GM10248 (cell line): ENCODE results near the gene CEPT1.

Experiments
- CTCF ChIA-PET: fragments of 300-600 bp; sonication (Branson Sonifier 250); formaldehyde crosslinking; extraction: SDS; loops from one replicate; lab custom pipeline; 2021; ENCODE audit warnings: antibody characterized with exemption; lab: Yijun Ruan, JAX
- POLR2A ChIA-PET: fragments of 350-650 bp; sonication (Branson Sonifier 250); formaldehyde crosslinking; extraction: SDS; loops from one replicate; lab custom pipeline; 2020; ENCODE audit warnings: antibody characterized with exemption; lab: Yijun Ruan, JAX
- DNase-seq: peaks from one replicate; pipeline ENCODE4 v3.0.0; 2012; ENCODE audit errors: extremely low spot score
- CTCF ChIP-seq: IDR thresholded peaks from 2 replicates; pipeline ENCODE4 v1.5.1; 2012; ENCODE audit warnings: mild to moderate bottlenecking, low read depth; ENCODE audit errors: extremely low read depth, missing control alignments, control extremely low read depth

Gene CEPT1

GRCh38 chr1:111193712-111194480 lies 53.9 kb downstream of the CEPT1 start:
- DNase-seq: no peak
- TF ChIP-seq CTCF: no peak
- ChIA-PET POLR2A (no interaction called here), CTCF (interaction anchor here (1.4 to 12.7 kb wide), 2 partner anchors 25 to 138 kb away, joined by 4 to 158 read pairs; no protein-coding TSS in a partner anchor)

GRCh38 chr1:111195002-111195684 lies 55.1 kb downstream of the CEPT1 start:
- TF ChIP-seq CTCF: no peak
- ChIA-PET POLR2A (no interaction called here), CTCF (interaction anchor here (0.9 to 12.7 kb wide), 5 partner anchors 8 to 164 kb away, joined by 3 to 158 read pairs (median 5); no protein-coding TSS in a partner anchor)
- no peak for DNase-seq

- no peak for TF ChIP-seq CTCF
- DNase-seq: no peak
Observed at GRCh38 chr1:111196213-111196612, 56.2 kb downstream of the CEPT1 start.

GRCh38 chr1:111197598-111198284 lies 57.7 kb downstream of the CEPT1 start:
- POLR2A ChIA-PET: interaction anchor here (0.8 kb wide), 1 partner anchor 17 kb away, joined by 3 read pairs; no protein-coding TSS in a partner anchor
- TF ChIP-seq CTCF: peak; percentile 61
- CTCF ChIA-PET: interaction anchor here (0.6 to 12.7 kb wide), 14 partner anchors 10 to 572 kb away, joined by 3 to 158 read pairs (median 4); no protein-coding TSS in a partner anchor
- DNase-seq: no peak

More at GRCh38 chr1:111196213-111196612, 56.2 kb downstream of the CEPT1 start:
- ChIA-PET CTCF (interaction anchor here (0.9 to 12.7 kb wide), 6 partner anchors 9 to 165 kb away, joined by 3 to 158 read pairs (median 4); no protein-coding TSS in a partner anchor), POLR2A (no interaction called here)

- CTCF ChIA-PET: interaction anchor here (0.8 to 12.7 kb wide), 17 partner anchors 9 to 571 kb away, joined by 3 to 158 read pairs (median 4); no protein-coding TSS in a partner anchor
- TF ChIP-seq CTCF: no peak
- POLR2A ChIA-PET: no interaction called here
- no peak for DNase-seq
Observed at GRCh38 chr1:111198836-111199235, 58.8 kb downstream of the CEPT1 start.
